DMS153 (cell line): Measurements from ENCODE around the gene KANSL1.
"Not testable (repeated sequence)": the region's sequence is repeated elsewhere in the genome, so short reads cannot be mapped to it uniquely, and the experiment has no call there.

Experiments used
- DNase-seq: peaks from one replicate; lab custom pipeline; 2025; lab: John Stamatoyannopoulos, UW

Gene KANSL1

GRCh38 chr17:46192189-46192438 is 1.1 kb downstream of the KANSL1 start:
- no peak for DNase-seq

GRCh38 chr17:46191322-46192188 is 1.7 kb downstream of the KANSL1 start:
- no peak for DNase-seq

GRCh38 chr17:46190763-46191162 is 2.5 kb downstream of the KANSL1 start:
- DNase-seq = no peak

GRCh38 chr17:46186827-46187235 is 6.4 kb downstream of the KANSL1 start:
- not testable (repeated sequence) for DNase-seq

GRCh38 chr17:46184696-46185095 is 8.5 kb downstream of the KANSL1 start:
- no peak for DNase-seq

GRCh38 chr17:46183383-46183782 is 9.8 kb downstream of the KANSL1 start:
- DNase-seq = not testable (repeated sequence)

GRCh38 chr17:46182961-46183360 is 10.3 kb downstream of the KANSL1 start:
- no peak for DNase-seq

- DNase-seq = no peak
Measured at GRCh38 chr17:46181940-46182339, 11.3 kb downstream of the KANSL1 start.

- not testable (repeated sequence) for DNase-seq
Measured at GRCh38 chr17:46181316-46181715, 11.9 kb downstream of the KANSL1 start.

GRCh38 chr17:46180892-46181274 is 12.3 kb downstream of the KANSL1 start:
- DNase-seq = no peak

GRCh38 chr17:46180185-46180891 is 12.9 kb downstream of the KANSL1 start:
- not testable (repeated sequence) for DNase-seq

GRCh38 chr17:46179375-46179999 is 13.7 kb downstream of the KANSL1 start:
- DNase-seq = no peak

- DNase-seq = no peak
Measured at GRCh38 chr17:46178550-46179214, 14.5 kb downstream of the KANSL1 start.

GRCh38 chr17:46176975-46177374 is 16.3 kb downstream of the KANSL1 start:
- no peak for DNase-seq

GRCh38 chr17:46175891-46176290 is 17.3 kb downstream of the KANSL1 start:
- DNase-seq = no peak

- no peak for DNase-seq
Measured at GRCh38 chr17:46173153-46173552, 20.1 kb downstream of the KANSL1 start.

- DNase-seq = no peak
Measured at GRCh38 chr17:46171939-46172338, 21.3 kb downstream of the KANSL1 start.

GRCh38 chr17:46170639-46171429 is 22.4 kb downstream of the KANSL1 start:
- DNase-seq = no peak

- DNase-seq = no peak
Measured at GRCh38 chr17:46169913-46170638, 23.2 kb downstream of the KANSL1 start.

- DNase-seq = no peak
Measured at GRCh38 chr17:46167826-46168569, 25.2 kb downstream of the KANSL1 start.
